GM21367 (cell line): ENCODE results near the gene TNNT3.
"Not testable (repeated sequence)": the region's sequence is repeated elsewhere in the genome, so short reads cannot be mapped to it uniquely, and the experiment has no call there.

Experiments
- ATAC-seq: cut with Tn5 transposase; IDR thresholded peaks from one replicate; pipeline ENCODE4 v1.9.1; 2021; ENCODE audit not compliant: unreplicated experiment

The TNNT3 gene

DNA sequence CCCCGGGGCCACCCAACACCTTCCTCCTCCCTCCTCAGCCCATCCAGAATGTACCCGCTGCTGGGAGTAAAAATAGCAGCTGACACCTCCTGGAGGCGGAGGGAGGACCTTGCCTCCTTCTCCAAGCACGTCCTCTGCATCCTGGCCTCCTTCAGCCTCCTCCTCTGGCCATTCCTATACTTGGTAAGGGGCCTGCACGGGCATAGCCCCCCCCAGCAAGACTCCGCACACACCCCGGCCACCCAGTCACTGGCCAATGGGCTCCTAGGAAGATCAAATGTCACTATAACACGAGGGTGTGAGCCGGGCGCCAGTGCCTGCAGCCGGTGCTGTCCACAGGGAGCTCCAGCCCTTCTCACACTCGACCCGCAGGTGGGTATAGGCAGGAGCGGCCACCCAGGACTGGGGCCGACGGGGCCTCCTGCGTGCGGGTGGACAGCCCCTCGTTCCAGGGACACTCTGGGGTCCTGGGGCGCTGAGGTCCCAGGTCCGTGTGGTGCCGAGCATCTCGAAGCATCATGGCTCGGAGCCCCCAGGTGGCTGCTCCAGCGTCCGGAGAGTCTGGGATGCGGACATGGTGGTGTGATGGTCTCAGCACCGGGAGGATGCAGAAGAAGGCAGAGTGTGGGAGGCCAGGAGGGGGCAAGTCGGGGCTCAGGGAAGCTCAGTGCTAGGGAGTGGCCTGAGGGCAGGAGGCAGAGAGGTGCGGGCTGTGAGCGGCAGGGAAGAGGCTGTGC, at the start of gene TNNT3:
Gene TNNT3, plus strand, starts transcription at position 313 of the 737 bp plus-strand sequence. CDS start 3,172 bp downstream, outside the sequence.
- ATAC-seq: no peak

GRCh38 chr11:1870326-1870696, 49.2 kb upstream of the TNNT3 start:
- ATAC-seq: no peak

- ATAC-seq: no peak
Measured at GRCh38 chr11:1870721-1871466, 48.6 kb upstream of the TNNT3 start.

- no peak for ATAC-seq
Measured at GRCh38 chr11:1871531-1871930, 48.0 kb upstream of the TNNT3 start.

- ATAC-seq: no peak
Measured at GRCh38 chr11:1872267-1872985, 47.1 kb upstream of the TNNT3 start.

GRCh38 chr11:1873048-1873812, 46.3 kb upstream of the TNNT3 start:
- no peak for ATAC-seq

DNA sequence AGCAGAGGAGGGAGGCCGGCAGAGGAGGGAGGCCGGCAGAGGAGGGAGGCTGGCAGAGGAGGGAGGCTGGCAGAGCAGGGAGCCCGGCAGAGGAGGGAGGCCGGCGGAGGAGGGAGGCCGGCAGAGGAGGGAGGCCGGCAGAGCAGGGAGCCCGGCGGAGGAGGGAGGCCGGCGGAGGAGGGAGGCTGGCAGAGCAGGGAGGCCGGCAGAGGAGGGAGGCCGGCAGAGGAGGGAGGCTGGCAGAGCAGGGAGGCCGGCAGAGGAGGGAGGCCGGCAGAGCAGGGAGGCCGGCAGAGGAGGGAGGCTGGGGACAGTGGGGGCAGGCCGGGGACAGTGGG, 45.7 kb upstream of the TNNT3 start:
- not testable (repeated sequence) for ATAC-seq

GRCh38 chr11:1874441-1875092, 44.9 kb upstream of the TNNT3 start:
- not testable (repeated sequence) for ATAC-seq

DNA sequence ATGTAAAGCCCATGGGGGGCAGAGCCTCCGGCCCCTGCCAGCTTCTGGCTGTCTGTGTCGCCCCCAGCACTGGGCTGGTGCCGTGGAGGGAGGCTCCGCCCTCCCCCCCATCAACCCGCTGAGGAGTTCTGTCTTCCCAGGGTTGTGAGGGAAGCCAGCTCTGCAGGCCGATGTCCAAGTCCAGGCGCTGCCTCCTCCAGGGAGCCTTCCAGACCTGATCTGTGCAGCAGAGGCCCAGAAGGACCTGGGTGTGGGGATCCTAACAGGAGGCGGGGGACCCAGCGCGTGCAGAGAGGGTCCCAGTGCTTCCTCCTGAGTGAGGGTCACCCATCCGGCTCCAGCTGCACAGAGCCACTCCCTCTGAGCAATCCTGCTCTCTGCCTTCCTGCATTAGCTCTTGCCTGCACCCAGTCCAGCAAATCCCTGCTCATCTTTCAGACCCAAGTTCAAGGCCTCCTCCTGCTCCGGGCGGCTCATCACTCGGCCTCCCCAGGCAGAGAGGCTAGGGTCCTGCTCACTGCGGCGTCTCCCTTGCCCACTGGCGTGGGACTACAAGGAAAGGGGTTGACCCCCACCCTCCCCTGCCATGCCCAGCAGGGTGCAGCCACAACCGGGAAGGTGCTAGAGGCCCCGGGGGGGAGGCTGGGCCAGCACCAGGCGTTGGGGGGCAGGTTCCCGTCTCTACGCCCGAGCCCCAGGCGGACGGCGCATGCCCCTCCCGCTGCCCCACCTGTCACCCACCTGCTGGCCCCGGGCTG, 44.2 kb upstream of the TNNT3 start:
- ATAC-seq: no peak

DNA sequence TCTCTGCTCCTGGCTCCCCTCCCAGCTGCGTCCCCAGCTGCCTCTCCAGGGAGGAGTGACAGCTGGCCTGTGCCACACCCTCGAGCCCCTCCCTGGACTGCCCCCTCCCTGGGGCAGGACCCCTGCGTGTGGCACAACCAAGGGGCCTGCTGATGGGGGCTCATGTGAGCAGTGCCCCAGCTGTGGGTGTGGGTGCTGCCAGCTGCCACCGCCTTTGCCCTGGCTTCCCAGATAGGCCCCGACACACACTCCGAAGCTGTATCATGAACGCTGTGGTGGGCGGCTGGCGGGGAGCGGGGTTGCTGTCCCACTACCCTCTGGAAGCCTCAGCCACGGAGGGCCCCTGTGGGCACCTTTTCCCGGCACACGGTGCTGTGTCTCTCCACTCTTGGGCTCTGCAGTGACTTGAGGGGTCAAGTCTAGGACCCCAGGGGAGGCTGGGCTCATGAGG, 43.6 kb upstream of the TNNT3 start:
- not testable (repeated sequence) for ATAC-seq

DNA sequence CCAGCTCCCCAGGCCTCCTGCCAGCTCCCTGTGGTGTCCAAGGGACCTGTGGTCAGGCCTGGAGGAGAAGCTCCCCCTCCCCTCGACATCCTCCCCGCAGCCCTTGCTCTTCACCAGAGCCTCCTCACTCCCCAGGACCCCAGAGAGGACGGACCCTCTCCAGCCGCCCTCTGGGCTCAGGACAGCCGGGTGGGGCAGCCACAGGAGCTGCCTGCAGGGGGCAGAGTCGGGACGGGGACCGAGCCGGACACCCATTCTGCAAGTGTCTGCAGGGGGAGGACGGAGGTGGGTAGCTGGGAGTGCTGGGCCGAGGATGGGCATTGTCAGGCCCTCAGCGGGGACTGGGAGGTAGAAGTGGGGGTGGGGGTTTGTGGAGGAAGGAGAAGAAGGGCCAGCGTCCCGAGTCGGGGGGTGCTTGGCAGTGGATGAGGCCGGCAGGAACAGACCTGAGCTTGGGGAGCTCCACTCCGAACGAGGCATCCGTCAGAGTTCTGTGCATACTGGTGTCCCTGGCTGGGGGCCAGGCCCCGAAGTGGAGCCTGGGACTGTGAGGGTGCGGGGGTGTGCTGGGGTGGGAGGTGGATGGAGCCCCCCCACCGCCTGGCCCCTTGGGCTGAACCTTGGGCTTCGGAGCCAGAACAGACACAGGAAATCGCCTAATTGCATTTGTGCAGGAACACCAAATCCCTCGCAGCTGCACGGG, 43.0 kb upstream of the TNNT3 start:
- ATAC-seq: no peak

GRCh38 chr11:1877211-1878136, 42.0 kb upstream of the TNNT3 start:
- ATAC-seq: no peak

- no peak for ATAC-seq
Measured at GRCh38 chr11:1878137-1879031, 41.1 kb upstream of the TNNT3 start.

DNA sequence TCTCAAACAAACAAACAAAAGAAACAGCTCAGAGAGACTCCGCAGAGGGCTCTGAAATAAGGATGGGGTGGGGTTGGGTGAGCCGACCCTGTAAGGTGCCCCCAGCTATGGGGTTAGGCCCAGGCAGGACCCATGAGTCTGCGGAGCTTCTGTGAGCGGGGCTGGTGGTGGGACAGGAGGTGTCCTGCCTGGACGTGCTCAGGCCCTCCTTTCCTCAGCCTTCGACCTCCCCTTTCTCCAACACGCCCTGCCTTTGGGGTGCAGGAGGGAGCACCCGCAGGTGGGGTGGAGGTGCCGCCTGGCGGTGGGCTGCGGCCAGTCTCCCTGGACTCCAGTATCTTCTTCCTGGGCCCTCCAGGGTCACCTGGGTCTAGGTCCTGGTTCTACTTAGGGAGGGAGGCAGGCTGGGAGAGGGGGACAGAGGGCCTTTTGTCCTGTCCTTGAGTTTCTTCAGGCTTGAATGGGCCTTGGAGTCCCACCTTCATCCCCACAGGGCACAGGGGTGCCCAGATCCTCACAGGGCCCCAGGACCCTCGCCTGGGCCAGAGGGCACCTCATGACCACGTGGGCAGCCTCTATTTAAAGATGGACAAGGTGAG, 40.1 kb upstream of the TNNT3 start:
- ATAC-seq: no peak

GRCh38 chr11:1879941-1880720, 39.4 kb upstream of the TNNT3 start:
- no peak for ATAC-seq
